Suprapubic skin (tissue), 4 donors: Measurements from ENCODE around the gene TGM3.

Experiments
- POLR2A ChIP-seq, 2 donors: fragments of 450-650 bp; IDR thresholded peaks; one replicate each; pipeline ENCODE4 v1.6.1; 2017; ENCODE audit warnings: antibody characterized with exemption in 2 of 2, mild to moderate bottlenecking in 2 of 2, moderate library complexity in 2 of 2
- POLR2AphosphoS5 ChIP-seq, 3 donors: sonication (generic); formaldehyde crosslinking; IDR thresholded peaks; one replicate each; pipeline ENCODE4 v1.6.1; 2017; ENCODE audit warnings: antibody characterized with exemption in 3 of 3
- TF ChIP-seq, protein P1 (sequence below), 2 donors: fragments of 200-600 bp in 1 of 2; fragments of 450-650 bp in 1 of 2; sonication (generic) in 1 of 2; IDR thresholded peaks; one replicate each; pipeline ENCODE4 v1.5.1; 2016 to 2019; ENCODE audit warnings: antibody characterized with exemption in 2 of 2, mild to moderate bottlenecking in 1 of 2, moderate library complexity in 1 of 2

DNA sequence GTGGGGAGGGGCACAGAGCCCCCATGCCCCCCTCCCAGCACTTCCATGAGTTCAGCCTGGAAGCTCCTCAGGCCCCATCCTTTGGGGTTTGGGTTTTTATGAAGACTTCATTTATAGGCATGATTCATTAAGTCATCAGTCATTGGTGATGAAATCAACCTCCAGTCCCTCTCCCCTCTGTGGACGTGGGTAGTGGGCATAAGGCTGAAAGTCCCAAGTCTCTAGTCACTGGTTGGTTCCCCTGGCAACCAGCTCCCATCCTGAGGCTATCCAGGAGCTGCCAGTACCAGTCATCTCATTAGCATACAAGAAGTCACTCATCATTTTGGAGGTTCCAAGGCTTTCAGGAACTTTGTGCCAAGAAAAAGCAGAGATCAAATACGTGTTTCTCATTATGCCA, 9.2 kb downstream of the TGM3 start:
- TF ChIP-seq, protein P1, sequence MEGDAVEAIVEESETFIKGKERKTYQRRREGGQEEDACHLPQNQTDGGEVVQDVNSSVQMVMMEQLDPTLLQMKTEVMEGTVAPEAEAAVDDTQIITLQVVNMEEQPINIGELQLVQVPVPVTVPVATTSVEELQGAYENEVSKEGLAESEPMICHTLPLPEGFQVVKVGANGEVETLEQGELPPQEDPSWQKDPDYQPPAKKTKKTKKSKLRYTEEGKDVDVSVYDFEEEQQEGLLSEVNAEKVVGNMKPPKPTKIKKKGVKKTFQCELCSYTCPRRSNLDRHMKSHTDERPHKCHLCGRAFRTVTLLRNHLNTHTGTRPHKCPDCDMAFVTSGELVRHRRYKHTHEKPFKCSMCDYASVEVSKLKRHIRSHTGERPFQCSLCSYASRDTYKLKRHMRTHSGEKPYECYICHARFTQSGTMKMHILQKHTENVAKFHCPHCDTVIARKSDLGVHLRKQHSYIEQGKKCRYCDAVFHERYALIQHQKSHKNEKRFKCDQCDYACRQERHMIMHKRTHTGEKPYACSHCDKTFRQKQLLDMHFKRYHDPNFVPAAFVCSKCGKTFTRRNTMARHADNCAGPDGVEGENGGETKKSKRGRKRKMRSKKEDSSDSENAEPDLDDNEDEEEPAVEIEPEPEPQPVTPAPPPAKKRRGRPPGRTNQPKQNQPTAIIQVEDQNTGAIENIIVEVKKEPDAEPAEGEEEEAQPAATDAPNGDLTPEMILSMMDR (IDR thresholded peaks at IDR 0.05) = no peak
- no peak for TF ChIP-seq POLR2A (IDR thresholded peaks at IDR 0.05)
- TF ChIP-seq POLR2AphosphoS5 (IDR thresholded peaks at IDR 0.05) = no peak
